Measurements from ENCODE around the gene RAB12.

DNA sequence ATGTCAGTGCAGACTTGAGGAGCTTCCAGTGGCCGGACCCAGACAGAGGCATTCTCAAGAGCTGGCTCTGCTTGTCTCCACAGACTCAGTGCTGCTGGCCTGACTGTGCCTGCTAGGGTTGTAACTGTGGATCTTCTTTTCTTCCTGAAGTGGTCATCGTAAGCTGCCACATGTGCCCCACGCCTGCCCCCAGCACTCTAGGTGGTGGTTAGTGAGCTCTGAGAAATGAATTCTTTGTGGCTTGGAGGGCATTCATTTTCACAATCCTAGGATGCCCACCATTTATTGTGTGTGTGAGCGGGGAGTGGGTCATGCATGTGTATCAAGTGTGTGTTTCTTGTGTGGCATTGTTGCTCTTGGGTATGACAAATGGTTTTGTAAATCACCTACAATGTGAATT, 23.1 kb downstream of the RAB12 start:
- no peak for TF ChIP-seq POLR2A (IDR thresholded peaks at IDR 0.05)
- TF ChIP-seq, protein P1, sequence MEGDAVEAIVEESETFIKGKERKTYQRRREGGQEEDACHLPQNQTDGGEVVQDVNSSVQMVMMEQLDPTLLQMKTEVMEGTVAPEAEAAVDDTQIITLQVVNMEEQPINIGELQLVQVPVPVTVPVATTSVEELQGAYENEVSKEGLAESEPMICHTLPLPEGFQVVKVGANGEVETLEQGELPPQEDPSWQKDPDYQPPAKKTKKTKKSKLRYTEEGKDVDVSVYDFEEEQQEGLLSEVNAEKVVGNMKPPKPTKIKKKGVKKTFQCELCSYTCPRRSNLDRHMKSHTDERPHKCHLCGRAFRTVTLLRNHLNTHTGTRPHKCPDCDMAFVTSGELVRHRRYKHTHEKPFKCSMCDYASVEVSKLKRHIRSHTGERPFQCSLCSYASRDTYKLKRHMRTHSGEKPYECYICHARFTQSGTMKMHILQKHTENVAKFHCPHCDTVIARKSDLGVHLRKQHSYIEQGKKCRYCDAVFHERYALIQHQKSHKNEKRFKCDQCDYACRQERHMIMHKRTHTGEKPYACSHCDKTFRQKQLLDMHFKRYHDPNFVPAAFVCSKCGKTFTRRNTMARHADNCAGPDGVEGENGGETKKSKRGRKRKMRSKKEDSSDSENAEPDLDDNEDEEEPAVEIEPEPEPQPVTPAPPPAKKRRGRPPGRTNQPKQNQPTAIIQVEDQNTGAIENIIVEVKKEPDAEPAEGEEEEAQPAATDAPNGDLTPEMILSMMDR (IDR thresholded peaks at IDR 0.05), result no peak
